ENCODE results near the gene ARFGAP1.

GRCh38 chr20:63292292-63292701, 19.7 kb downstream of the ARFGAP1 start:
- no peak for TF ChIP-seq CTCF (IDR thresholded peaks at IDR 0.05)
- no peak for TF ChIP-seq POLR2A (IDR thresholded peaks at IDR 0.05)
